ENCODE results near the gene SEMA7A.

GRCh38 chr15:74396146-74396438 is 37.7 kb downstream of the SEMA7A start:
- TF ChIP-seq CTCF (IDR thresholded peaks at IDR 0.05) (no peak), POLR2A (IDR thresholded peaks at IDR 0.05) (no peak), POLR2AphosphoS5 (IDR thresholded peaks at IDR 0.05; ENCODE audit: insufficient read depth in 1 of 2, low read depth in 1 of 2) (no peak)

Measured in vagina (tissue), 2 donors.